Jurkat, Clone E6-1 (cell line): ENCODE results near the gene NTHL1.

Source experiments
- DNase-seq: peaks from one replicate; pipeline ENCODE4 v3.0.0-alpha.2; 2011; ENCODE audit warnings: low read depth, low spot score
- H3K4me3 ChIP-seq: 2 replicates; pipeline ENCODE4 v1.5.1; 2011; ENCODE audit warnings: mild to moderate bottlenecking, low read length, control low read depth, moderate library complexity

NTHL1 gene

DNA sequence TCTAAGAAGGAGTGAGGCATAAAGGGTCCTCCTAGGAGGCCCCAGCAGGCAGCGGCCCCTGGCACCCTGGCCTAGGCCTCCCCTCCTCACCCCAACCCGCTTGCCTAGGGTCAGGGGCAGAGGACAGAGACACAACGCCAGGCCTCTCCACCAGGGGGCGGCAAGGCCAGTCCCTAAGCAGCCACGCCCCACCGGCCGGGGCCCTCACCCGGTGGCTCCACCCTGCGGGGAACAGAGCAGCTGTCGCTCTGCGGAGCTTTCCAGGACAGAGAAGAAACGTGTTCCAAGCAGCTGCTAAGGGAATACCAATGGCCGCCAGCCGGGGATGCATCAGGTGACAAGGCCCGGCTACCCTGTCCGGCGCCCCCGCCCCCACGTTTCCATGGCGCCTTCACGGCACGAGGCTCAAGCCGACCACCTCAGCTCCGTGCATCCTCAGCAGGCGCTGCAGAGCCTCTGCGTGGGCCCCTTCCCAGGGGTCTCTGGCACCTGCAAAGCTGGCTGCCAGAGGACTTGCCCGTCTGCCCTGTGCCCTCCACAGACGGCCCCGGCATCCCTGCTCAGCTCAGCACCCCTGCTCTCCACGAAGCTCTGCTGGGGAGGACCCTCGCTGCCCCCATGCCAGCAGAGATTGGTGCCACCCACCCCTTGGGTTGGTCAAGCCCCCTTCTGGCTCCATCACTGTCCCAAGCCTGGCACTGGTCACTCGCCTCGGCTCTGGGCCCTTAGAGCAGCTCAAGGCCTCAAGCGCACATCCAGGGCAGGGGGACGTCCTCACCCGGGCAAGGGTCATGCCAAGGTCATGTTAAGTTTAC lies 43.6 kb downstream of the NTHL1 start:
- peak; percentile 74 for DNase-seq
- no peak overlapping the region for H3K4me3 ChIP-seq

DNA sequence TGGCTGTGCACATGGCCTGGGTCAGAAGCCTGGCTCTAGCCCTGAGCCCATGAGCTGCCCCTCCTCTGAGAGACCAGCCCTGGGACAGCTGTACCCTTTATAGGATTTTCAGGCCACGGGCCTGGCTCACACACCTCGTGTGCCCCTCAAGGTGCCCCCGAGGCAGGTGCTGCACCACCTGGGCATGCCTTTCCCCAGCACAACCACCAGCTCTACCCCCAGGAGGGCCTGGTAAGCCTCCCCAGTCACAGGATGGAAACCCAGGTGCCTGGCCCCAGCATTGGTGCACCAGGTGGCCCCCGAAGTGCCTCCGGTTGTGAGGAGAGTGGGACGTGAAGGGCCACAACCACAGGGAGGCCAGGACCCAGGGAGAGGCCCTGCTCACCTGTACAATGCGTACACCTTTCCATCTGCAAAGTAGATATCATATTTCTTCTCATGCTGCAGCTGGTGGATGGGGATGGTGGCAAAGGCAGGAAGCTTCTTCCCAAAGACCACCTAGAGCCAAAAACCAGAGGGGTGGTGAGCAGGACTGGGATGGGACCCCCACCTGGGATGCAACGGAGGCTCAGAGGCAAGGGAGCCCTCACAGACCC lies 44.3 kb downstream of the NTHL1 start:
- H3K4me3 ChIP-seq = no peak overlapping the region
- no peak for DNase-seq

DNA sequence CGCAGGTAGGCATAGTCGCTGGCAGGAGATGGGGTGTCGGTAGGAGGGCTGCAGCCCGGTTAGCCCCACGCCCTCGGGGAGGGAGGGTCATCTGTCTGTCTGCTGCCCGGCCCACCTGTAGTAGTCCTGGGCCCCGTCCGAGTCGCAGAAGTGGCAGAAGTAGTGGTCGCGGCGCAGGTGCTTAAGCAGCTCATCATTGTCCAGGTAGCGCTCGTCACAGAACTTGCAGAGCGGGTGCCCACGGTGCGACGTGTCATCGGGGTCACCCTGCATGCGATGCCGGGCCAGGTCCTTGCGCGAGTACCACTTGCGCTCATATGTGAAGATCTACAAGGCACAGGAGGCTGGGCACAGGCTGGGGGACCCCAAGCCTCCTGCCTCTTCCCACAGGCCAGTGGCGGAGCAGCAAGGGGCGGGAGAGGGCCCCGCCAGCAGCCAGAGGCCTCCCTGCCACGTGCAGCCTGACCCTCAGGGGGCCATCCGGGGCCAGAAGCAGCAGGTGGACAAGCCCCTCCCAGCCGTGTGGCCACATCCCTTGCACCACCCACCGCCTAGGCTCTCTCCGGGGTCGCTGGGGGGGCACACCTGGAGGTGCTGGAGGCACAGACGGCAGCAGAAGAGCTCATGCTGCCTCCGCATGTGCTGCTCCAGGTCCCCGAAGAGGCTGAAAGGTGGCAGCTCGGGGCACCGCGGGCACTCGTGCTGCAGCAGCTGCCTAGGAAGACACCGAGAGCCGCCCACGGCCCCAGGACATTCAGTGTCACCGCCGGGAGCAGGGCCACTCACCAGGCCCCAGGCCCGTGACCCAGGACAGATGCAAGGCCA lies 45.0 kb downstream of the NTHL1 start:
- no peak overlapping the region for H3K4me3 ChIP-seq
- no peak for DNase-seq

DNA sequence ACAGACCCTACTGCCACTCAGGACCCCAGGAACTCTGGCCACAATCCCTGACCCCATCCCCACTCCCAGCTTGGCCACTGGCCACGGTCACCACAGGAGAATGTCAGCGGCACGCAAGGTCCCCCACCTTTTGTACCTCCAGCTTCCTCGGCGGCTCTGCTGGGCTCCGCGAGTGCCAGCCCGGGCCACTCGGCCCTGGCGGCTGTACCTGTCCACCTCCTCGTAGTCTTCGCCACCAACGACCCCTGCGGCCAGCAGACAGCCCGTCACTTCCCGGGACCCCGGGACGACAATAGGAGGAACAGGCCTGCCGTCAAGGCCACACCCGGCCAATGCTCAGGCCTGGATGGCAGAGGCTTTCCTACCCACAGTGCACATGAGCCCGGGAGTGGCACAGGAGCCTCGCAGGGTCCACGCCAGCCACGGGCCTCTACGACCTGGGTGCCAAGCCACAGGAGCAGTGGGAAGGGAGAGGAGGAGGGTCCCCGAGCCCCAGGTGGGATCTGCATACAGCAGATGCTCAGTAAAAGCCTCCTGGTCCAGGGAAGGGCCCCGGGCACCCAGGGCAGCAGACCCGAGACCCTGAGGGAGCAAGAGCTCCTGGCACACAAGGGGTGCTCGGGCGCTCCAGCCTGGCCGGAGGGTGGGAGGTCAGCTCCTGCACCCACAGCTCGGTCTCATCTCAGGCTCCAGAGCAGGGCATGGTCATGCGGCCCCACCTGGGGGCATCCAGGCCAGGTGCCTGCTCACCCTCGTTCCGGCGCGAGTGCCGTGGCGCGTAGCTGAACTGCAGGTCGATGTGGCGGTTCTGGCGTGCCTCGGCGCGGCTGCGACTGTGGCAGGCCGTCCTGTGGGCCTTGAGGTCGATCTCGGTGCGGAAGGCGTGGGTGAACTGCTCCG lies 45.9 kb downstream of the NTHL1 start:
- no peak for DNase-seq
- H3K4me3 ChIP-seq = no peak overlapping the region

DNA sequence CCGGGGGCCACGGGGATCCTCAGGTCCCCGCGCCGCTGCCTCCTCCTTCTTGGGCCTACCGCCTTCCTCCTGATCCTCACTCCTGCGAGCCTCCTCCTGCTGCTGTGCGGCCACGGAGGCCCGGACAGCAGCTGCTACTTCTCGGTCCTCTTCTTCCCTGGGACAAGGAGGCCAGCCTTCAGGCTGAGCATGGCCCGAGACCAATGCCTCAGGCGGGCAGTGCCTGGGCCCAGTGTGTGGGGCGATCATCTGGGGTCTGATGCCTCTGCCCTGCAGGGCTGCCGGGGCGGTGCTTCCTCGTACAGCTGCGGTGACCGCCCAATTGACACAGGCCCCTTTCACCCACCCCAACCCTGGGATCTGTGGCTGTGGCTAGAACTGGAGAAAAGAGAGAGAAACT lies 46.6 kb downstream of the NTHL1 start:
- DNase-seq = no peak
- H3K4me3 ChIP-seq = no peak overlapping the region

DNA sequence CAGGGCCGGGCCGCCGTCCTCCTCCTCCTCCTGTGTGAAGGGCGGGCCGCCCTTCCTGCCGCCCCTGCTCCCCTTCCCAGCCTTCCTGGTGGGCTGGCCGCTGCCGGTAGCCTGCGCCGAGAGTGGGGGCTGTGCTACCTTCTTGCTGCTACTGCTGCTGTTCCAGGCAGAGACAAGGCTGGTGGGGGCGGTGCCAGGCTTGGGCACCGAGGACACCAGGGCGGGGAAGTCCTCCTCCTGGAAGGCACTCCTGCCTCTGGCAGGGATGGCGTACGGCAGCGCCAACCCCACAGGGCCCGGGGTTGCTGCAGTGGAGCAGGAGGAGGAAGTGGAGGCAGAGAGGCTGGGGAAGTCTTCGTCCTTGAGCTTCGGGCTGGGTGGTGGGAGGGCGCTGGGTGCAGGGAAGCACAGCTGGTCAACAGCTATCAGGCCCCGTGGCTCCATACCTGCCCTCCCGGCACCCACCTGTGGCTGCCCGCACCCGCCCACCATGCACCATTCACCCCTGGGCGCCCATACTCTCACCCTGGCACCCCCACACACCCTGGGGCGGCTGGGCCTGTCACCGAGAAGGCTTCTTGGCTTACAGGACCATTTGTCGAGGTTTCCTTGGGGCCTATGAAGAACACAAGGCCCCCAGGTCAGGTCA lies 47.6 kb downstream of the NTHL1 start:
- DNase-seq = no peak

DNA sequence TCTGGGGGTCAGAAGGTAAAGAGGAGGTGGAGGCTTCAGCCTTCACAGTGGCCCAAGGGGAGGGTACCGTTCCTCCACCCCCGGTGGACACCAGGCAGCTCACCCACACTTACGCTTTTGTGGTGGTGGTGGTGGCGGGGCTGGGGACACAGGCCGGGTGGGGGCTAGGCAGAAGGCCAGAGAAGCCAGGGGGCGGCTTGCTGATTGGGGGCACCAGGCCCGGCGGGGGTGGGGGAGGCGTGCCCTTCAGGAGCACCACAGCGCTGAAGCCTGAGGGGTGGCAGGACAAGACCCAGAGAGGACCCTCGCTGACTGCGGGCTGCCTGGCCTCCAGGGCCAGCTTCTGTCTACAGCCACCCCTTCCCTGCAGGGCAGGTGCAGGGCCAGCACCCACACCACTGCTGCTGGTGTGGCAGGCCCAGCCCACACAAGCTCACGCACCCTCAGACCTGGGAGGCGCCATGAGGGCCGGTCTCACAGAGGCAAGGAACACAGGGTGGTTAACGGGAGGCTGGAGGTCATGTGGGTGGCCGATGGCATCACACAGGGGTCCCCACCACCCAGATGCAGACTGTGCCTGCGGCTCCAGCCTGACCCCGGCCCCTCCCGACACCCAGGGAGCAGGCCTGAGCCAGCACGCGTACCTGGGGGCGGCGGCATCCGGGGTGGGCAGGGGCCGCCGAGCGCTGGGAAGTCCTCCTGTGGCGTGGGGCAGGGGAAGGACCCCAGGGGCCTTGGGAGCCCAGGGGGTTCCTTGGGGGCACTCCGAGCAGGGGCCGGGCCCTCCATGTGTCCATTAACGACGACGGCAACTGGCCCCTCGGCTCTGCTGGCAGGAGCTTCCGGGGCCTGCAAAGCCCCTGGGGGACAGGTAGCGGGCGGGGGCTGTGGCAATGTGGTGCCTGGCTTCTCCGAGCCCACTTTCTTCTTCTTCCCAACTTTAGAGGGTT lies 48.5 kb downstream of the NTHL1 start:
- no peak for DNase-seq
- H3K4me3 ChIP-seq = no peak overlapping the region

More for the DNA sequence above, 47.6 kb downstream of the NTHL1 start:
- no peak overlapping the region for H3K4me3 ChIP-seq

DNA sequence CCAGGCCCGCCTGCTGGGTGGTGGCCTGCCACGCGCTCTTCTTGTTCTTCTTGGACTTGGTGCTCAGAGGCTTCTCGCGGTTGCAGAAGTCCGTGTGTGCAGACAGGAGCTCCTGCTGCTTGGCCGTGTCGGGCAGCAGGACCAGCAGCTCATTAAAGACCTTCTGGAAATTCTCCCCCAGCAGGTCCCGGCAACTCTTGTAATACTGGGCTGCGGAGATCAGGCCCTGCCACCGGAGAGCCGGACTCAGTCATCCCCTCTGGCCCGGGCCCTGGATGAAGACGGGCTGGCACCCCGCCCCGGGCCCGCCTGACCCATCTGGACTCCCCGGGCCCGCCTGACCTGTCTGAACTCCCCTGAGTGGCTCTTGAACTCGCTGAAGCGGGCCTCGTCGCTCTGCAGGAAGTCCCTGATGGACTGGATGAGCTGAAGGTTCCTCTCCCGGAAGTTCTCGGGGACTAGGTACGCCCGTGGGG lies 49.2 kb downstream of the NTHL1 start:
- no peak overlapping the region for H3K4me3 ChIP-seq
- no peak for DNase-seq

DNA sequence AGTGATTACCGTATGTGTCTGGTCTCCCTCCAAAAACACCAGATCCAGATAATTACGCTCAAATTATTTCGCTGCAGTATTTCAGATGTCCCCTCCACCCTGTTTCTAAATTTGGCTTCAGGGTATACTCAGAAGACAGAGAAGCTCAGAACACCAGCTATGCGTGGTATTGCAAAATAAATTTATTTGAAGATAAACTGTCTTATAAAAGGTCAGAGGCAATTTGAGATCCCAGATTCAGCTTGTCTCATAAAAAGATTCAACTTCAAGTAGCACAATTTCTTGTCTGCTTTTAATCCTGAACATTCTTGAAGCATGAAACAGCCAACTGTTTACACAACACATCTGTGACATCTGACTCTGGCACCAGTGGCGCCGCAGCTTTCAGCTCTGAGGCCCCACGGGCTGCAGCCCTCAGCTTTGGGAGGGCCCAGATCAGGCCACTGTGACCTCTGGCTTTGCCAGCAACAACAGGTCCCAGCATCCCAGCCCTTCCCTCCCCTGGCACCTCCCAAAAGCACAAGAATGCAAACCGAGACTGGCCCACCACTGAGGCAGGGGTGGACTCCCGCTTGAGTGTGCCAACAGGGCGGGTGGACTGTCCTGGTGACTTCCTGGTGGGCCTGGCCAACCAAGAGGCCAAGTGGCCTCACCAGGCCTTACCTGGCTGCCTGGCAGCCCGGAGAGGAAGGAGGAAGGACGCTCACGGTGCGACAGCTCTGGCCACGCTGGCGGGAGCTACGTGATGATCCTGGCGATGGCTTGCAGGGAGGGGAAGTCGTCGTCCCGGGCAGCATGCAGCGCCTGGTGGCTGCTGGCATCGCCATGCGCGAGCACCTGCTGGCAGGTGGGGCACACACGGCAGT lies 49.9 kb downstream of the NTHL1 start:
- H3K4me3 ChIP-seq = no peak overlapping the region
- no peak for DNase-seq

DNA sequence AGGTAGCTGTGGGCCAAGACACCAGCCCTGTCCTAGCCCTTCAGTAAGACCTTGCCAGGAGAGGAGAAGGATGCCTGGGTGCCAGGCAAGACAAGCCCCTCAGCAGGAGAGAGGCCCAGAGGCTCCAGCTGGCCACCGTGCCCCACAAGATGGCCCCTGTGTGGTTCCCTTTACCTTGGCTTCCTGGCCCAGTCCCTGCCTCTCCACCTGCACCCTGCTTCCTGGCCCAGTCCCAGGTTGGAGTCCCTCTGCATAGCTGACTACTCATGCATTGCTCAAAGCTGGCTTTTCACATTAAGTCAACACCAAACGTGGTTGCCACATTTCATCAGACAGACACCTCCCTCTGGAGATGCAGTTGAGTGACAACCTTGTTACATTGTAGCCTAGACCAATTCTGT lies 53.9 kb downstream of the NTHL1 start:
- no peak overlapping the region for H3K4me3 ChIP-seq
- DNase-seq = no peak

DNA sequence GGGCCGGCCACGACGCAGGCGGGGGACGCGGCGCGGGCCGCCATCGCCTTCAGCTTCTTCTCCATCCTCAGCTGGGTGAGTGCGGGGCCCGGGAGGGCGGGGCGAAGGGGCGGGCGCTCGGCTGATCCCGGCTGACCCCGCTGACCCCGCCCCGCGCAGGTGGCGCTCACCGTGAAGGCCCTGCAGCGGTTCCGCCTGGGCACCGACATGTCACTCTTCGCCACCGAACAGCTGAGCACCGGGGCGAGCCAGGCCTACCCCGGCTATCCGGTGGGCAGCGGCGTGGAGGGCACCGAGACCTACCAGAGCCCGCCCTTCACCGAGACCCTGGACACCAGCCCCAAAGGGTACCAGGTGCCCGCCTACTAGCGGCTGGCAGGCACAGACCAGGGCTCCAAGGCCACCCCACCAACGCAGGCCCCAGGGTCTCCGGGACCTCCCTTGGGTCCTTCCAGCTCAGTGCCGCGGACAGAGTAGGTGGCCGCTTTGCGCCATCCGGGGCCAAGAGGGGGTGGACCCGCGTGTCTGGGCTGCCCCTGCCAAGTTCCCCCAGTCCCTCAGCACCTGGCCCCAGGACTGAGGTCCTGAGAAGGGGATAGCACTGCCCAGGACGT lies 54.8 kb downstream of the NTHL1 start:
- no peak for DNase-seq
- H3K4me3 ChIP-seq = no peak overlapping the region

DNA sequence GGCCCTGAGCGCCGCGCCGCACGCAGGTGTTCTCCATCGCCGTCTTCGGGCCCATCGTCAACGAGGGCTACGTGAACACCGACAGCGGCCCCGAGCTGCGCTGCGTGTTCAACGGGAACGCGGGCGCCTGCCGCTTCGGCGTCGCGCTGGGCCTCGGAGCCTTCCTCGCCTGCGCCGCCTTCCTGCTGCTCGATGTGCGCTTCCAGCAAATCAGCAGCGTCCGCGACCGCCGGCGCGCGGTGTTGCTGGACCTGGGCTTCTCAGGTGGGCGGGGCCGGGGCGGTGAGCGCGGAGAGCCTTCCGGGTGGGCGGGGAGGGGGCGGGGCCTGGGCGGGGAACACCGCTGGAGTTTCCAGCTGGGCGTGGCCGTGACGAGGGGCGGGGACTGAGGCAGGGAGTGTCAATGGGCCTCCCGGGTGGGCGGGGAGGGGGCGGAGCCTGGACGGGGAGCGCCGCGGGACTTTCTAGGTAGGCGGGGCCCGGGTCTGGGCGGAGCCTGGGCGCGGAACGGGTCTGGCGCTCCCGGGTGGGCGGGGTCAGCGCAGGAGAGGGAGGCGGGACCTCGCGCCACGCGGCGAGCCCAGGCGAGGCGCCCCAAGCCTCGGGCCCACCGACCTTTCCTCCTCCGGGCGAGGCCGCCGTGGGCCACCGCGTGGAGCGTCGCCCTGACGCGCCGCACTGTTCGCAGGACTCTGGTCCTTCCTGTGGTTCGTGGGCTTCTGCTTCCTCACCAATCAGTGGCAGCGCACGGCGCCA lies 55.5 kb downstream of the NTHL1 start:
- DNase-seq = peak; percentile 78
- H3K4me3 ChIP-seq = peak overlapping the region; percentile 29

DNA sequence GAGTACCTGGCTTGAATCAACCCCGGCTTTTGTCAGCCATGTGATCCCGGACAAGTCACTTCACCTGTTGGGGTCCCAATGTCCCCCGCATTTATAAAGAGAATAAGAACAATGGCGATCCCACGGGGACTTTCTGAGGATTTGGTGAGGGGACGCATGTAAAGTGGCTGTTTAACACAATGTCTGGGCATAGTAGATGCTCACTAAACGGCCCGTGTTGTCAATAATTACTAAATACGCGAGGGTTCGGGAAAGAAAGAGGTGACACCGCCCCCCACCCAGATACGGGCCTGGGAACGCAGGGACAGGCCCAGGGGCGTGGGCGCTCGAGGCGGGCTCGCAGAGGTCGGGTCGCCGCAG lies 56.1 kb downstream of the NTHL1 start:
- H3K4me3 ChIP-seq = peak overlapping the region; percentile 29; the same call in 1 of the 2 replicates

DNA sequence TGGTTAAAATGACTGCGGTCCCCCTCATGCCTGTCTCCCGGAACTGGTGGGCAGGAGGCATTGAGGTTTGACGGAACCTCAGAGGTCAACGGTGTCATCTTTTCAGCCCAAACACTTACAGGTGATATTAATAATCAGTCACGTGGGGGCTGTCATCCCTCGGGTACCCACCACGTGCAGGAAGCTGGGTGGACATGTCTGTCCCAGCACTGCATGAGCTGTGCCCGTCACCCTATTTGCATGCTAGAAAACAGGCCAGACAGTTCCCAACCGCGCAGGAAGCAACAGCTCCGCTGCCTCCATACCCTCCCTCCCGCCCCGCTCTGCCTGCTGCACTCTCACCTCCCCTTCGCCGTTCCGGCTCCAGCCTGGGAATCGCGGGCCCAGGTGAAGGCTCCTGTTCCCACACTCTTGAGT lies 56.5 kb downstream of the NTHL1 start:
- DNase-seq = no peak
- no peak overlapping the region for H3K4me3 ChIP-seq

More for the DNA sequence above, 56.1 kb downstream of the NTHL1 start:
- DNase-seq = no peak

DNA sequence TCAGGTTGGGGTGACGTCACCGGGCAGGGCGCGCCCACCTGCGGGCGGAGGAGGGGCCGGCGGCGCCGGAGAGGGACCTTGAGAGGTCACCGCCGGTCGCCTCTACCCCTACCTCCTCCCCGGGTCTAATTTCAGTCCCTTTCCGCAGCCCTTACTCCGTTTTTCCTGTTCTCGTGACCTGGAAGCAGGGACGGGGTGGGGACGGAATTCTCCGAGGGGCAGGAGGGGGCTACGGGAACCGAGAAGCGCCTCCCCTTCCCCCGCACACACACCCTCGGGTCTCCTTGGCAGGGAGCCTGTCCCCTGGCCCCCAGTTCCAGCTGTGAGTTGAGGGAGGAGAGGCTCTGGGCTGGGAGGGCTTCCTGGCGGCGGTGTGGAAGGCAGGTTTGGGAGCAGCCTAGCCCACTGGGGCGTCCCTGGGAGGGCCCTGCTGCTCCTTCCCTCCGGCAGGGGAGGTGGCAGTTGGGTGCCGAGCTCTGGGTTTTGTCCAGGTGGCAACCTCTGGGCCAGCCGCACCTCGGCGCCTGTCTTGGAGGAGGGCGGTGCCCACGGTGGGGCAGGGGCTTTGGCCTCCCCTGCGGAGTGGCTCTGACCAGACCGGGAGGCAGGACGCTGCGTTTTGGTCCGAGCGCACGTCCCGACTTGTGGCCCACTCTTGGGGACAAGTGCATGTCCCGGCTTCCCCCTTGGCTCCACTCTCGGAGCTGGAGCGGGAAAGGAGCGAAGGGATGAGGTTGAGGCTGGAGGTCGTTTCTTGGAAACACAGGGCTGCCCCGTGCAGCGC lies 57.1 kb downstream of the NTHL1 start:
- DNase-seq = no peak
- H3K4me3 ChIP-seq = no peak overlapping the region
